Common myeloid progenitor, CD34-positive (primary cell): ENCODE measurements around the gene GET4.

Experiments
- CTCF ChIA-PET: fragments of 350-600 bp; sonication (Branson Sonifier 250); formaldehyde crosslinking; loops from one replicate; lab custom pipeline; 2021; ENCODE audit warnings: antibody characterized with exemption; lab: Charles Lee
- POLR2A ChIA-PET: fragments of 350-600 bp; sonication (Branson Sonifier 250); formaldehyde crosslinking; loops from one replicate; lab custom pipeline; 2021; ENCODE audit warnings: antibody characterized with exemption; lab: Charles Lee
- DNase-seq, 3 donors: peaks; one replicate each; pipeline versions ENCODE4 v3.0.0 to v3.0.0-alpha.2; 2013
- H3K27ac ChIP-seq, 2 experiments: 1 replicate in 1 of 2; 2 replicates in 1 of 2; pipeline ENCODE4 v1.7.0; 2013; ENCODE audit warnings: inconsistent platforms in 2 of 2, low read length in 2 of 2, mild to moderate bottlenecking in 2 of 2, low read depth in 1 of 2, moderate library complexity in 1 of 2; ENCODE audit not compliant: severe bottlenecking in 2 of 2, insufficient read depth in 1 of 2, poor library complexity in 1 of 2
- H3K27me3 ChIP-seq, 5 experiments: replicated peaks in 2 of 5; 1 replicate in 3 of 5; 2 replicates in 2 of 5; pipeline versions ENCODE4 v1.6.1 to v1.7.0; 2013; ENCODE audit warnings: low read length in 4 of 5, mild to moderate bottlenecking in 2 of 5, moderate library complexity in 2 of 5, inconsistent platforms in 1 of 5; ENCODE audit not compliant: insufficient read depth in 5 of 5, control insufficient read depth in 4 of 5
- H3K36me3 ChIP-seq, 4 experiments: 1 replicate in 2 of 4; 2 replicates in 2 of 4; pipeline versions ENCODE4 v1.6.1 to v1.7.0; 2013; ENCODE audit warnings: low read length in 3 of 4, control low read depth in 1 of 4, mild to moderate bottlenecking in 1 of 4; ENCODE audit not compliant: control insufficient read depth in 4 of 4, insufficient read depth in 4 of 4
- H3K4me1 ChIP-seq, 4 experiments: 1 replicate in 3 of 4; 2 replicates in 1 of 4; pipeline versions ENCODE4 v1.6.1 to v1.7.1; 2013; ENCODE audit warnings: low read length in 3 of 4, mild to moderate bottlenecking in 3 of 4, control low read depth in 1 of 4, inconsistent platforms in 1 of 4, moderate library complexity in 1 of 4; ENCODE audit not compliant: control insufficient read depth in 4 of 4, insufficient read depth in 4 of 4; ENCODE audit errors: control extremely low read depth in 1 of 4
- H3K4me3 ChIP-seq, 7 experiments: 1 replicate in 4 of 7; 2 replicates in 3 of 7; pipeline versions ENCODE4 v1.5.1 to v1.7.0; 2013; ENCODE audit warnings: mild to moderate bottlenecking in 7 of 7, low read length in 6 of 7, moderate library complexity in 6 of 7, inconsistent platforms in 2 of 7, low read depth in 2 of 7, control low read depth in 1 of 7; ENCODE audit not compliant: insufficient read depth in 4 of 7, control insufficient read depth in 1 of 7; ENCODE audit errors: extremely low read depth in 1 of 7
- H3K9me3 ChIP-seq, 5 experiments: 1 replicate in 4 of 5; 2 replicates in 1 of 5; pipeline versions ENCODE4 v1.6.1 to v1.7.1; 2013; ENCODE audit warnings: low read length in 4 of 5, mild to moderate bottlenecking in 2 of 5, inconsistent platforms in 1 of 5, low read depth in 1 of 5, moderate library complexity in 1 of 5; ENCODE audit not compliant: control insufficient read depth in 4 of 5, insufficient read depth in 2 of 5; ENCODE audit errors: control extremely low read depth in 1 of 5
- WGBS: methylation state at CpG from one replicate; pipeline ENCODE4 v1.1.5; 2013; ENCODE audit not compliant: insufficient coverage; 5-methylcytosine and 5-hydroxymethylcytosine counted together

GET4 gene

GRCh38 chr7:929311-929711 is 53.0 kb downstream of the GET4 start:
- POLR2A ChIA-PET = interaction anchor here (1.2 kb wide), 1 partner anchor 46 kb away, joined by 4 read pairs; no protein-coding TSS in a partner anchor
- CTCF ChIA-PET = interaction anchor here (1.2 to 4.3 kb wide), 4 partner anchors 16 to 56 kb away, joined by 3 to 29 read pairs (median 4); no protein-coding TSS in a partner anchor
- Histone ChIP-seq H3K4me1 (peaks cover 0 to 49% (median 29%) of the 10 kb centered on the region in 4 experiments), H3K9me3 (no peaks in the 10 kb centered on the region), H3K27me3 (no peaks in the 10 kb centered on the region), H3K4me3 (no peak overlapping the region), H3K27ac (peak overlapping the region; percentile 66 to 87), H3K36me3 (peaks cover 0 to 6% (median 0%) of the 10 kb centered on the region in 4 experiments)
- DNase-seq = peak in 1 of 3 donors; percentile 19
- WGBS = 98% methylated on average over 6 of the region's 14 CpGs

- H3K27me3 ChIP-seq = no peaks in the 10 kb centered on the region
- WGBS = 90% methylated on average over 20 of the region's 29 CpGs
- H3K36me3 ChIP-seq = peaks cover 0 to 7% (median 0%) of the 10 kb centered on the region in 4 experiments
- H3K4me1 ChIP-seq = peaks cover 0 to 33% (median 14%) of the 10 kb centered on the region in 4 experiments
- no peak overlapping the region for H3K4me3 ChIP-seq
- H3K9me3 ChIP-seq = no peaks in the 10 kb centered on the region
- POLR2A ChIA-PET = interaction anchor here (0.6 kb wide), 1 partner anchor 1500 kb away, joined by 4 read pairs; no protein-coding TSS in a partner anchor
- no peak overlapping the region for H3K27ac ChIP-seq
- CTCF ChIA-PET = interaction anchor here (0.6 to 1.1 kb wide), 2 partner anchors 16 to 255 kb away, joined by 3 read pairs; no protein-coding TSS in a partner anchor
- no peak for DNase-seq
Observed at GRCh38 chr7:930975-931758, 54.8 kb downstream of the GET4 start.

- DNase-seq = no peak
- no peak overlapping the region for H3K4me3 ChIP-seq
- H3K36me3 ChIP-seq = peaks cover 0 to 7% (median 0%) of the 10 kb centered on the region in 4 experiments
- 98% methylated on average over 20 of the region's 21 CpGs for WGBS
- ChIA-PET POLR2A (no interaction called here), CTCF (interaction anchor here (1.1 kb wide), 1 partner anchor 15 kb away, joined by 3 read pairs; no protein-coding TSS in a partner anchor)
- no peaks in the 10 kb centered on the region for H3K27me3 ChIP-seq
- H3K9me3 ChIP-seq = no peaks in the 10 kb centered on the region
- peaks cover 0 to 27% (median 14%) of the 10 kb centered on the region in 4 experiments for H3K4me1 ChIP-seq
- H3K27ac ChIP-seq = no peak overlapping the region
Observed at GRCh38 chr7:931871-932650, 55.7 kb downstream of the GET4 start.

GRCh38 chr7:932651-932975 is 56.3 kb downstream of the GET4 start:
- H3K36me3 ChIP-seq = peaks cover 0 to 7% (median 0%) of the 10 kb centered on the region in 4 experiments
- no peaks in the 10 kb centered on the region for H3K9me3 ChIP-seq
- H3K4me1 ChIP-seq = peaks cover 0 to 21% (median 14%) of the 10 kb centered on the region in 4 experiments
- ChIA-PET CTCF (no interaction called here), POLR2A (no interaction called here)
- DNase-seq = no peak
- H3K27ac ChIP-seq = no peak overlapping the region
- H3K4me3 ChIP-seq = no peak overlapping the region
- 96% methylated on average over 9 of the region's 11 CpGs for WGBS
- no peaks in the 10 kb centered on the region for H3K27me3 ChIP-seq

GRCh38 chr7:934469-935163 is 58.3 kb downstream of the GET4 start:
- Histone ChIP-seq H3K27me3 (no peaks in the 10 kb centered on the region), H3K4me3 (no peak overlapping the region), H3K4me1 (peaks cover 0 to 2% (median 0%) of the 10 kb centered on the region in 4 experiments), H3K27ac (no peak overlapping the region), H3K9me3 (no peaks in the 10 kb centered on the region), H3K36me3 (peaks cover 0 to 7% (median 0%) of the 10 kb centered on the region in 4 experiments)
- ChIA-PET POLR2A (no interaction called here), CTCF (no interaction called here)
- whole genome bisulfite sequencing = 94% methylated on average over 32 of the region's 34 CpGs
- no peak for DNase-seq

GRCh38 chr7:935164-935873 is 59.0 kb downstream of the GET4 start:
- WGBS = 98% methylated on average over 35 of the region's 46 CpGs
- Histone ChIP-seq H3K36me3 (peaks cover 0 to 7% (median 0%) of the 10 kb centered on the region in 4 experiments), H3K27me3 (no peaks in the 10 kb centered on the region), H3K4me1 (no peaks in the 10 kb centered on the region), H3K27ac (no peak overlapping the region), H3K9me3 (peaks cover 0 to 5% (median under 1%) of the 10 kb centered on the region in 5 experiments), H3K4me3 (no peak overlapping the region)
- ChIA-PET CTCF (no interaction called here), POLR2A (no interaction called here)
- no peak for DNase-seq
